ENCODE results near the gene PPP2R2C. TPM values are rescaled to one million over a fixed set of nuclear protein-coding genes. Genes with fewer than 3 reads are reported as not detected.

Gene PPP2R2C
- total RNA-seq (ENCODE audit: low replicate concordance): 0.08 TPM in 1 of 2 replicates, not detected in the other

GRCh38 chr4:6472387-6473263 lies at the start of gene PPP2R2C:
TSS of gene PPP2R2C (minus strand) at chr4:6472614. CDS start at chr4:6472229, 385 bp downstream.

Other genes starting within 250 kb of the PPP2R2C start
- 10.7 and 22.7 TPM in 2 replicates for gene WFS1, start 202.8 kb downstream of the PPP2R2C start, total RNA-seq (ENCODE audit: low replicate concordance)
- 12.0 and 13.8 TPM in 2 replicates for gene MAN2B2, start 102.6 kb upstream of the PPP2R2C start, total RNA-seq (ENCODE audit: low replicate concordance)
- 178 and 228 TPM in 2 replicates for gene MRFAP1, start 168.1 kb upstream of the PPP2R2C start, total RNA-seq (ENCODE audit: low replicate concordance)
- not detected in 2 replicates for gene S100P, start 221.3 kb upstream of the PPP2R2C start, total RNA-seq (ENCODE audit: low replicate concordance)
- 53.0 and 60.1 TPM in 2 replicates for gene MRFAP1L1, start 237.3 kb upstream of the PPP2R2C start, total RNA-seq (ENCODE audit: low replicate concordance)
- 16.1 and 17.5 TPM in 2 replicates for gene BLOC1S4, start 243.6 kb upstream of the PPP2R2C start, total RNA-seq (ENCODE audit: low replicate concordance)

Data from smooth muscle cell of the coronary artery (primary cell).